H1 (cell line): ENCODE measurements around the gene RRN3.
"Not testable (repeated sequence)": the region's sequence is repeated elsewhere in the genome, so short reads cannot be mapped to it uniquely, and the experiment has no call there.

ENCODE experiments used
- CBX5 ChIP-seq: fragments of 300-800, 300-1000 bp; sonication (generic); IDR thresholded peaks from 2 replicates; pipeline ENCODE4 v1.7.1; 2016; ENCODE audit warnings: antibody characterized with exemption, low read length, low read depth
- CHD1 ChIP-seq: IDR thresholded peaks from 2 replicates; pipeline ENCODE4 v1.6.1; 2012; ENCODE audit warnings: low read depth, low read length, improper control_type of control experiment
- EZH2 ChIP-seq: fragments of 200-600 bp; sonication (generic); IDR thresholded peaks from 2 replicates; pipeline ENCODE4 v1.7.1; 2012; ENCODE audit warnings: low read depth, mild to moderate bottlenecking, moderate library complexity, low read length, inconsistent platforms; ENCODE audit not compliant: severe bottlenecking
- KDM1A ChIP-seq: fragments of 200-600, 300-600 bp; sonication (generic); IDR thresholded peaks from 2 replicates; pipeline ENCODE4 v1.7.1; 2016; ENCODE audit warnings: mild to moderate bottlenecking, low read length, borderline replicate concordance
- POLR2AphosphoS5 ChIP-seq: IDR thresholded peaks from 2 replicates; pipeline ENCODE4 v1.6.1; 2011; ENCODE audit warnings: low read depth, low read length
- RAD21 ChIP-seq, 2 experiments: IDR thresholded peaks in 1 of 2; conservative IDR thresholded peaks in 1 of 2; 2 replicates each; pipeline ENCODE4 v1.6.1; 2011; ENCODE audit warnings: low read depth in 2 of 2, low read length in 2 of 2, improper control_type of control experiment in 1 of 2, inconsistent platforms in 1 of 2, mild to moderate bottlenecking in 1 of 2, moderate library complexity in 1 of 2
- RXRA ChIP-seq: IDR thresholded peaks from 2 replicates; pipeline ENCODE4 v1.6.1; 2011; ENCODE audit warnings: low read depth, mild to moderate bottlenecking, low read length, moderate library complexity; ENCODE audit not compliant: insufficient read depth
- SIX5 ChIP-seq: IDR thresholded peaks from 2 replicates; pipeline ENCODE4 v1.6.1; 2011; ENCODE audit warnings: mild to moderate bottlenecking, low read depth, low read length
- SRF ChIP-seq: IDR thresholded peaks from 2 replicates; pipeline ENCODE4 v1.6.1; 2011; ENCODE audit warnings: mild to moderate bottlenecking, low read depth, low read length, moderate library complexity
- TEAD4 ChIP-seq: IDR thresholded peaks from 2 replicates; pipeline ENCODE4 v1.6.1; 2012; ENCODE audit warnings: low read depth, low read length, inconsistent platforms, mixed read lengths
- TF ChIP-seq, protein P1 (sequence below), 3 experiments: IDR thresholded peaks; 1 replicate in 2 of 3; 2 replicates in 1 of 3; pipeline versions ENCODE4 v1.5.1 to v1.6.1; 2011; ENCODE audit warnings: low read length in 3 of 3, mild to moderate bottlenecking in 3 of 3, inconsistent platforms in 2 of 3, low read depth in 1 of 3, moderate library complexity in 1 of 3; ENCODE audit not compliant: insufficient read depth in 1 of 3; ENCODE audit errors: control extremely low read depth in 1 of 3

DNA sequence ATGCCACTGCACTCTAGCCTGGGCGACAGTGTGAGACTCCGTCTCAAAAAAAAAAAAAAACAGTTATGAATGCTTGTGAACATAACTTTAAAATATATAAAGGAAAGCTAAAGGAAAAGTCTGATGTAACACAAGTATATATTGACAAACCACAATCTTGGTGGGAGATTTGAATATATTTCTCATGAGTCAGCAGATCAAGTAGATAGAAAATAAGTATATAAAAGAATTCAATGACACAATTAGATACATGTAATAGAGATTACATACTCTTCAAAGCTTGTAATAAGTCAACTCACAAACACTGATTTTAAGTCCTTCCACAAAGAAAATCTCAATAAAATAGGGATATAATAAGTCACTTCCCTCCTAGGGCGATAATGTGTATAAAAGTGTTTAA is 78.4 kb downstream of the RRN3 start:
- not testable (repeated sequence) for TF ChIP-seq POLR2AphosphoS5; RXRA; SRF; KDM1A; TEAD4; SIX5; EZH2; CBX5; CHD1; RAD21 (IDR thresholded peaks at IDR 0.05 in 1 of 2, conservative IDR thresholded peaks at IDR 0.05 in 1 of 2; ENCODE audit: low read depth in 2 of 2, low read length in 2 of 2)
- TF ChIP-seq, protein P1, sequence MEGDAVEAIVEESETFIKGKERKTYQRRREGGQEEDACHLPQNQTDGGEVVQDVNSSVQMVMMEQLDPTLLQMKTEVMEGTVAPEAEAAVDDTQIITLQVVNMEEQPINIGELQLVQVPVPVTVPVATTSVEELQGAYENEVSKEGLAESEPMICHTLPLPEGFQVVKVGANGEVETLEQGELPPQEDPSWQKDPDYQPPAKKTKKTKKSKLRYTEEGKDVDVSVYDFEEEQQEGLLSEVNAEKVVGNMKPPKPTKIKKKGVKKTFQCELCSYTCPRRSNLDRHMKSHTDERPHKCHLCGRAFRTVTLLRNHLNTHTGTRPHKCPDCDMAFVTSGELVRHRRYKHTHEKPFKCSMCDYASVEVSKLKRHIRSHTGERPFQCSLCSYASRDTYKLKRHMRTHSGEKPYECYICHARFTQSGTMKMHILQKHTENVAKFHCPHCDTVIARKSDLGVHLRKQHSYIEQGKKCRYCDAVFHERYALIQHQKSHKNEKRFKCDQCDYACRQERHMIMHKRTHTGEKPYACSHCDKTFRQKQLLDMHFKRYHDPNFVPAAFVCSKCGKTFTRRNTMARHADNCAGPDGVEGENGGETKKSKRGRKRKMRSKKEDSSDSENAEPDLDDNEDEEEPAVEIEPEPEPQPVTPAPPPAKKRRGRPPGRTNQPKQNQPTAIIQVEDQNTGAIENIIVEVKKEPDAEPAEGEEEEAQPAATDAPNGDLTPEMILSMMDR (IDR thresholded peaks at IDR 0.05; ENCODE audit: control extremely low read depth in 1 of 3, insufficient read depth in 1 of 3, low read depth in 1 of 3, low read length in 3 of 3): not testable (repeated sequence)
